SU-DHL-6 (cell line): ENCODE measurements around the gene SLC4A7.

ENCODE experiments used
- H2AFZ ChIP-seq: fragments of 200-600 bp; sonication (generic); 2 replicates; pipeline ENCODE4 v1.6.1; 2014; ENCODE audit warnings: low read depth, mild to moderate bottlenecking, moderate library complexity, mixed read lengths, antibody characterized with exemption, low read length; ENCODE audit not compliant: severe bottlenecking
- H3F3A ChIP-seq: fragments of 200-600 bp; shearing (Covaris generic); 2 replicates; pipeline ENCODE4 v1.6.0; 2016; ENCODE audit warnings: antibody characterized with exemption, mild to moderate bottlenecking; ENCODE audit not compliant: insufficient read depth
- H3K27ac ChIP-seq: fragments of 200-600 bp; sonication (generic); 2 replicates; pipeline ENCODE4 v1.5.1; 2016; ENCODE audit warnings: low read depth, mild to moderate bottlenecking, low read length, moderate library complexity, mixed read lengths
- H3K27me3 ChIP-seq: fragments of 200-600 bp; sonication (generic), shearing (Covaris generic); 2 replicates; pipeline ENCODE4 v1.6.0; 2014; ENCODE audit warnings: mild to moderate bottlenecking, low read length
- H3K36me3 ChIP-seq: fragments of 200-600 bp; sonication (generic); 2 replicates; pipeline ENCODE4 v1.6.1; 2014; ENCODE audit warnings: mild to moderate bottlenecking, low read length, mixed read lengths
- H3K4me2 ChIP-seq: fragments of 300-600, 200-600 bp; shearing (Covaris generic), sonication (generic); 2 replicates; pipeline ENCODE4 v1.6.0; 2014; ENCODE audit warnings: low read length, low read depth, mild to moderate bottlenecking; ENCODE audit not compliant: poor library complexity, severe bottlenecking
- H3K4me3 ChIP-seq: fragments of 200-600 bp; sonication (generic); 2 replicates; pipeline ENCODE4 v1.5.1; 2014; ENCODE audit warnings: antibody characterized with exemption, low read length, mild to moderate bottlenecking, mixed read lengths; ENCODE audit not compliant: insufficient read depth, poor library complexity, severe bottlenecking
- H3K79me2 ChIP-seq: fragments of 200-600 bp; sonication (generic); 2 replicates; pipeline ENCODE4 v1.6.1; 2014; ENCODE audit warnings: mild to moderate bottlenecking, low read length, moderate library complexity; ENCODE audit not compliant: insufficient read depth
- H3K9ac ChIP-seq: fragments of 200-600 bp; sonication (generic); 2 replicates; pipeline ENCODE4 v1.7.0; 2014; ENCODE audit warnings: mild to moderate bottlenecking, low read length
- H3K9me2 ChIP-seq: fragments of 200-600 bp; sonication (generic); replicated peaks from 2 replicates; pipeline ENCODE4 v1.6.1; 2014; ENCODE audit warnings: low read length; ENCODE audit not compliant: insufficient read depth
- H3K9me3 ChIP-seq: fragments of 200-600 bp; sonication (generic); 2 replicates; pipeline ENCODE4 v1.6.1; 2014; ENCODE audit warnings: low read length, mixed read lengths; ENCODE audit not compliant: insufficient read depth
- H4K20me1 ChIP-seq: fragments of 200-600 bp; sonication (generic); 2 replicates; pipeline ENCODE4 v1.6.1; 2014; ENCODE audit warnings: low read depth, mild to moderate bottlenecking, antibody characterized with exemption, low read length, moderate library complexity, mixed read lengths
- EZH2phosphoT487 ChIP-seq: fragments of 200-600 bp; sonication (generic), shearing (Covaris generic); conservative IDR thresholded peaks from 2 replicates; pipeline ENCODE4 v1.6.1; 2018; ENCODE audit warnings: mild to moderate bottlenecking, antibody characterized with exemption, low read length, moderate library complexity, mixed read lengths
- TF ChIP-seq, protein P1 (sequence below): fragments of 200-600 bp; sonication (generic); IDR thresholded peaks from one replicate; pipeline ENCODE4 v1.5.1; 2017; ENCODE audit warnings: antibody characterized with exemption, mild to moderate bottlenecking, low read length, moderate library complexity; ENCODE audit not compliant: insufficient read depth, poor library complexity, severe bottlenecking

Gene SLC4A7

DNA sequence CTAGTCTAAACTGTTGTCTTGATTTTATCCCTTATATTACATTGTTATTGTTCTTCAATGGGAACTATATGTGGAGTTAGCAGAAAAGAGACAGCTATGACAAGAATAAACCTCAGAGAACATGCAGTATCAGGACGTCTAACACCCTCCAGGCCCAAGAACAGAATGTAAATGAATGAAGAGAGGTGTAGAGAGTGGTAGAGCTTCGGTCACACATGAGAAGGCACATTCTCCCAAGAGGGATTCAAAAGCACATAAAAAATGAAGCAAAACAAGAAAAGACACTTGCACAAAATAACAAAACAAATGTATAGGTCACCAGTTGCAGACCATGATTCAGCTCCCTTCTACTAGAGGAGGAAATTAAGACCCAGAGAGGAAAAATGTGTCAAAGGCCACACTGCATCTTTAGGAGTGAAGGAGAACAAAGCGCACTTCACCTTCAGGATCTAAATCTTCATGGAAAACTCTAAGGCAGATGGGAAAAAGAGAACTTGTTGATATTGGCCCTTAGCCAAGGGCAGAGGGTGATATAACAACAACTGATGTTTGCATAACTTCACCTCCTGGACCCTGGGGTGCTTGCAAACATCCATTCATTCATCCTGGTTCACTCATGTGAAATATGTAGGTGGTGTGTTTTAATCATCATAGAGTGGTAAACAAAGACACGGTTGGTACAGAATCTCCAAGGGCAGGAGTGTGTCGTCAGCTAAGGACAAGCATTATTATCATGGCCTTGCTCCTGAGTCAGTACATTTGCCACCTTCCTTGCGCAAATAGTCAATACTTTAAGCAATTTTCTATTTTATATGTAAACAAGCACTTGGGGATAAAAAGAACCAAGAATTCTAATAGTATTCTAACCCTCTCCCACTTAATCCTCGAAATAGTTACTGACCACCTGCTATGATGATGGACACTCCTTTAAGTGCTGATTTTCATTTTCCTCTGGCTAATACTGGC is 123.8 kb downstream of the SLC4A7 start:
- H3F3A ChIP-seq = peaks cover 7% of the 10 kb centered on the region; the same call in 1 of the 2 replicates
- H3K9me2 ChIP-seq = no peaks in the 10 kb centered on the region
- no peaks in the 10 kb centered on the region for H3K36me3 ChIP-seq
- H3K27ac ChIP-seq = peak overlapping the region; percentile 60
- no peaks in the 10 kb centered on the region for H3K27me3 ChIP-seq
- no peaks in the 10 kb centered on the region for H3K79me2 ChIP-seq
- TF ChIP-seq, protein P1, sequence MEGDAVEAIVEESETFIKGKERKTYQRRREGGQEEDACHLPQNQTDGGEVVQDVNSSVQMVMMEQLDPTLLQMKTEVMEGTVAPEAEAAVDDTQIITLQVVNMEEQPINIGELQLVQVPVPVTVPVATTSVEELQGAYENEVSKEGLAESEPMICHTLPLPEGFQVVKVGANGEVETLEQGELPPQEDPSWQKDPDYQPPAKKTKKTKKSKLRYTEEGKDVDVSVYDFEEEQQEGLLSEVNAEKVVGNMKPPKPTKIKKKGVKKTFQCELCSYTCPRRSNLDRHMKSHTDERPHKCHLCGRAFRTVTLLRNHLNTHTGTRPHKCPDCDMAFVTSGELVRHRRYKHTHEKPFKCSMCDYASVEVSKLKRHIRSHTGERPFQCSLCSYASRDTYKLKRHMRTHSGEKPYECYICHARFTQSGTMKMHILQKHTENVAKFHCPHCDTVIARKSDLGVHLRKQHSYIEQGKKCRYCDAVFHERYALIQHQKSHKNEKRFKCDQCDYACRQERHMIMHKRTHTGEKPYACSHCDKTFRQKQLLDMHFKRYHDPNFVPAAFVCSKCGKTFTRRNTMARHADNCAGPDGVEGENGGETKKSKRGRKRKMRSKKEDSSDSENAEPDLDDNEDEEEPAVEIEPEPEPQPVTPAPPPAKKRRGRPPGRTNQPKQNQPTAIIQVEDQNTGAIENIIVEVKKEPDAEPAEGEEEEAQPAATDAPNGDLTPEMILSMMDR = no peak
- TF ChIP-seq EZH2phosphoT487 = no peak
- peak overlapping the region; percentile 8 for H2AFZ ChIP-seq
- H3K4me3 ChIP-seq = no peak overlapping the region
- peak overlapping the region; percentile 56 for H3K4me2 ChIP-seq
- H4K20me1 ChIP-seq = no peaks in the 10 kb centered on the region
- H3K9ac ChIP-seq = no peak overlapping the region
- H3K9me3 ChIP-seq = no peaks in the 10 kb centered on the region

DNA sequence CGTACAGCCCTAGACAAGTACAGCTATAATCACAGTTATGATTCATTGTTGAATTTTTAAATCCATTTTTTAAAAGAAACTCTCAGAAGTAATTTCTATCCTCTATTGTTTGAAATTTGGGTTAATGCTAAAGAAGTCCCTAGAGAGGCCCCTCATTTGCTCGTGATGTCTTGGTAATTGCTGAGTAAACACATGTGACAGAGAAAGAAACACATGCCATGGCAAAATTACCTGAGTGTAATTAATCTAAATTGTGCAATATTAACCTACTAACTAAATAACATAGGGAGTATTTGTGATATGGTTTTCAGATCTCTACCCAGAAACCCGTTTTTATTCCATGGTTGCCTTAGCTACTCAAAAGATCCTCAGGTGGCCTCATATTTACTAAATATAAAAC is 125.8 kb downstream of the SLC4A7 start:
- H3K79me2 ChIP-seq = no peaks in the 10 kb centered on the region
- H4K20me1 ChIP-seq = no peaks in the 10 kb centered on the region
- H3K4me3 ChIP-seq = no peak overlapping the region
- no peaks in the 10 kb centered on the region for H3K27me3 ChIP-seq
- H3K9me3 ChIP-seq = no peaks in the 10 kb centered on the region
- H3K4me2 ChIP-seq = peak overlapping the region; percentile 56
- no peaks in the 10 kb centered on the region for H3K36me3 ChIP-seq
- H3K9me2 ChIP-seq = no peaks in the 10 kb centered on the region
- 0 out of 2 replicates have a peak overlapping the region, but pooled peaks have one; percentile 4 for H3K9ac ChIP-seq
- peak overlapping the region; percentile 66 for H2AFZ ChIP-seq
- TF ChIP-seq, protein P1 = no peak
- TF ChIP-seq EZH2phosphoT487 = no peak
- peaks cover 7% of the 10 kb centered on the region; the same call in 1 of the 2 replicates for H3F3A ChIP-seq
- peak overlapping the region; percentile 44 for H3K27ac ChIP-seq

DNA sequence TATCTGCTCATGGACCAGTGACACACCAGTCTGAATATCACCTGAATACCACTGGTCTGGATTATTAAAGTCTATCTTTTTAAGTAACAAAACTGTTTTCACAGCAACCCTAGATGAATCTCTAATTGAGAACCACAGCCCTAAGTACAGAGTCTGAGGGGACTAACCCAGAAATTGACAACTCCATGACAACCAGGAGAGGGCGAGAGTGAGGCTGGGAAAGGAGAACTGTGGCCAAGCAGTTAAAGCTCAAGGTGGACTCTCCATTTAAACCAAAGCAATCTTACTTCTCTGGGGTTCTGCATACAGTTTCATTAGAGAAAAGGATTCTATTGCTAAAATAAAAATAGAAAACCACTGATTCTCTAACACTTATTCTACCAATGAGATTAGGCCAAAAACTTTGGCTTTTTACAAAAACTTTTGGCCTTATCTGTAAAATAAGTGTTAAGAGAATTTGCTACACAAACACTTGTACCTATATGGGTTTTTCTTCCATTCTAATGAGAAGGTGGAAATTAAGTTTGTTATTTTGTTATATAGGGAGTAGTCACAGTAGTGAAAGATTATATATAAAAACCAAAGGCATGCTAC is 126.4 kb downstream of the SLC4A7 start:
- Histone ChIP-seq H3K27ac (peak overlapping the region; percentile 44), H3K36me3 (no peaks in the 10 kb centered on the region), H4K20me1 (no peaks in the 10 kb centered on the region), H3K9ac (no peak overlapping the region), H3K27me3 (no peaks in the 10 kb centered on the region), H3K4me2 (peak overlapping the region; percentile 56), H3F3A (peaks cover 7% of the 10 kb centered on the region; the same call in 1 of the 2 replicates), H3K4me3 (no peak overlapping the region), H3K9me3 (no peaks in the 10 kb centered on the region), H3K9me2 (no peaks in the 10 kb centered on the region), H3K79me2 (no peaks in the 10 kb centered on the region), H2AFZ (peak overlapping the region; percentile 66)
- no peak for TF ChIP-seq EZH2phosphoT487
- TF ChIP-seq, protein P1 = peak; percentile 84
